GM21528 (cell line): ENCODE results near the gene ENTPD1.
A peak's percentile ranks its signal among the peaks of the same experiment; 100 is the strongest.
"Not testable (repeated sequence)": the region's sequence is repeated elsewhere in the genome, so short reads cannot be mapped to it uniquely, and the experiment has no call there.

Experiments
- ATAC-seq: cut with Tn5 transposase; IDR thresholded peaks from one replicate; pipeline ENCODE4 v1.9.1; 2021; ENCODE audit warnings: mild to moderate bottlenecking, moderate library complexity; ENCODE audit not compliant: unreplicated experiment, low FRiP score

ENTPD1 gene, protein sequence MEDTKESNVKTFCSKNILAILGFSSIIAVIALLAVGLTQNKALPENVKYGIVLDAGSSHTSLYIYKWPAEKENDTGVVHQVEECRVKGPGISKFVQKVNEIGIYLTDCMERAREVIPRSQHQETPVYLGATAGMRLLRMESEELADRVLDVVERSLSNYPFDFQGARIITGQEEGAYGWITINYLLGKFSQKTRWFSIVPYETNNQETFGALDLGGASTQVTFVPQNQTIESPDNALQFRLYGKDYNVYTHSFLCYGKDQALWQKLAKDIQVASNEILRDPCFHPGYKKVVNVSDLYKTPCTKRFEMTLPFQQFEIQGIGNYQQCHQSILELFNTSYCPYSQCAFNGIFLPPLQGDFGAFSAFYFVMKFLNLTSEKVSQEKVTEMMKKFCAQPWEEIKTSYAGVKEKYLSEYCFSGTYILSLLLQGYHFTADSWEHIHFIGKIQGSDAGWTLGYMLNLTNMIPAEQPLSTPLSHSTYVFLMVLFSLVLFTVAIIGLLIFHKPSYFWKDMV

DNA sequence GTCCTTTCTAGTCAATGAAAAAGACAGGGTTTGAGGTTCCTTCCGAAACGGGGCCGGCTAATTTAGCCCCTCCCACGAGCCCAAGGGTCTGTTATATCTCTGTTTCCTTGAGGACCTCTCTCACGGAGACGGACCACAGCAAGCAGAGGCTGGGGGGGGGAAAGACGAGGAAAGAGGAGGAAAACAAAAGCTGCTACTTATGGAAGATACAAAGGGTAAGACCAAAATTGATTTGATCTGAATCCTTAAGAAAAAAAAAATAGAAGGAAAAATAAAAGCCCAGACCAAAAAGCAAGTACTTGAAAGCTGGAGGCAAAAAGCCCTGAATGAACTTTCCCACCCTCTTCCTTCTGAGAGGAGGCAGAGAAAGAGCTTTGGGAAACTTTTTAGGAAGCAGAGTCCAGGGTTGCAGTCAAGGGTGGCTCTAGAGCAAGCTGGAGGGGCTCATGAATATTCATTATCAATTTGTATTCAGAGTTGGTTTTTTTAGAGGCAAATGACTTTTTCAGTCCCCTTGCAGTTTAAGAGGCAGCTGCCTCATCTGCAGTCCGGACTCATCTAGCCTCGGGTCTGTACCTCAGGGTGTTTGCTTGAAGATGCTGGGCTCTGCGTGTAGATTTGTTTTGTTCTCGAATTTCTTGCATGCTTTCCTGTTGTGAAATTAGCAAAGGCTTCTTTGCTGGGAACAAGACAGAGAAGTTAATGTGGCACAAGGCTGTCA lies at the start of gene ENTPD1:
Gene ENTPD1, plus strand, starts transcription at position 123 of the 721 bp plus-strand sequence. Its CDS starts 77 bp downstream, at position 200.
- ATAC-seq, result no peak

DNA sequence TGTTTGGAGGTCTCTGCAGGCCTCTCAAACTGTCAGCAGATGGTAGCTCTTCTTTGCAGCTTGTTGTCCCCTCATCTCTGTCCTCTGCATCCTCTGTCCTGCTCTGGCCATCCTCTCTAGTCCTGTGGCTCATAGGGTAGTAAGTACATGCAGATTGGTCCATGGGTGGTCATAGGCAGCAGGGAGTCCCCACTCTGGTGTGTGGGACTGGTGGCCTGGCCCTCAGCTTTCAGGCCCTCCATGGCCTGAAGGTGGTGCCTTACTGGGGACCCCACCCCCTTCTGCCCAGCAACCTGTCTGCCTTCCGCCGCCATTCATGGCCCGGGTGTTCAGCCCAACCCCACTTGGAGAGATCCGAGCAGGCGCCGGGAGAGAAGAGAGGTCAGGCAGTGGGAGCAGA lies 49.4 kb upstream of the ENTPD1 start:
- no peak for ATAC-seq

DNA sequence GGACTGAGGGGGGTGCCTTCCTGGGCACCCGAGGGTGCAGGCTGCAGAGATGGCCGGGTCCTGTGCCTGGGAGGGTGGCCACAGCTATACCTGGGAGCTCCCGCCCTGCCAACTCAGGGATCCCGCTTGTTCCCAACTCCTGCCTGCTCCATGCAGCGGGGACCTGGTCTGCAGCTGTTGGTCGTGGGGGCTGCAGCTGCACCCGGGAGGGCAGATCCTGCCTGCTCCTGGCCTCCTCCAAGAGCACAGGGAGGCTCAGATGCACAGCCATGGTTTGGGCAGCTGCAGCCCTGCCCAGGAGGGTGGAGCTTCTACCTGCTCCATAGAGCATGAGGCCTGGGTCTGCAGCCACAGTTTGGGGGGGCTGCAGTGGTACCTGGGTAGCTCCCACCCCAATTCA lies 49.0 kb upstream of the ENTPD1 start:
- ATAC-seq, result no peak

DNA sequence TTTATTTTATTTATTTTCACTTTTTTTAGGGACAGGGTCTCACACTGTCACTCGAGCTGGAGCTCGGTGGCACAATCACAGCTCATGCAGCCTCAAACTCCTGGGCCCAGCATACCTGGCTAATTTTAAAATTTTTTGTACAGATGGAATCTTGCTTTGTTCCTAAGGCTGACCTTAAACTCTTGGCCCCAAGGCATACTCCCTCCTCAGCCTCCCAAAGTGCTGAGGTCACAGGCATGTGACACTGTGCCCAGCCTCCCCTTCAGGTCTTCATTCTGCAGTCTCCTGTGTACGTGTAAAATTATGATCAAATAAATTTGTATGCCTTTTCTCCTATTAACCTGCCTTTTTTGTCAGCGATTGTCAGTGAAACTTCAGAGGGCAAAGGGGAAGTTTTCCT lies 44.5 kb upstream of the ENTPD1 start:
- no peak for ATAC-seq

DNA sequence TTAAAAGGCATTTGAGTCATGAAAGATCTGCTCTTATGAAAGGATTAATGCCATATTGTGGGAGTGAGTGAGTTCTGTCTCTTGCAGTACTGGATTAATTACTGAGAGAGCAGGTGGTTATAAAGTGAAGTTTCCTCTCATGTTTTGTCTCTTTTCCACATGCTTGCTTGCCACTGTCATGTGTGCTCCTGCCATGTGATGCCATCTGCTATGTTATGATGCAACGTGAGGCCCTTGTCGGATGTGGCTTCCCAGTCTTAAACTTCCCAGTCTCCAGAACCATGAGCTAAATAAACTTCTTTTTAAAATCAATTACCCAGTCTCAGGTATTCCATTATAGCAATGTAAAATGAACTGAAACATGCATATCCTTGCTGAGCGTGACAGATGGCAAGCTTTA lies 39.5 kb upstream of the ENTPD1 start:
- no peak for ATAC-seq

DNA sequence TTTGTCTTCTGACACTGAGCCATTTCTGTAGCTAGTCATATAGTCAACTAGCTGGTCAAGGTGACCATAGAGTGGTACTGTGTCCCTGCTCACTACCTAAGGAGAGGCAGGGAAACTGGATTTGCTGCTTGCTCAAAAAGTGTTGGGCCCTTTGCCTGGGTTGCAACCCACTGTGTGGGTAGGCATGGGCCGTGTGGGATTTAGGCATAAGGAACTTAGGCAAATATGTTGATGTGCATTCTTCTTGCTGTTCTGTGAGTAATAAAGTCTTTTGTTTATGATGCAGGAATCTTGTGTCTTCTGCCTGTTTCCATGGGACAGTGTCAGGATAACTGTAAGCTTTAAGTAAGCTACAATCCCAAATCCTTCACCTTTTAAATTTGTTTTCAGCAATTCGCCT lies 39.1 kb upstream of the ENTPD1 start:
- ATAC-seq, result no peak

DNA sequence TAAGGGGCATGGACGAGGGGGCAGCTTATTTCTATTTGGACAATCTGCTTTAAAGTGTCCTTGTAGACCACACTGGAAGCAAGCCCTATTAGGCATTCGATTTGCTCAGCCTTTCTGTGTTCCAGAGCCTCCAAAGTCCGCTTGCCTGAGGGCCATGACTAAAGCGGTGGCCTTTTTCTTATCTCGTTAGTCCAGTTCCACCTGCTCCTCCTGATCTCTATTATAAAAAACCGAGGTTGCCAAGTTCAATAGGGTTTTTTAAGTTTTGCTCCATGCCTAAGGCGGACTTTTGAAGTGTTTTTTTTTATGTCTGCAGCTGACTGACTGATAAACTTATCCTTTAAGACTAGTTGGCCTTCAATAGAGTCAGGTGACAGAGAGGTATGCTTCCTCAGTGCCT lies 35.2 kb upstream of the ENTPD1 start:
- ATAC-seq, result not testable (repeated sequence)

DNA sequence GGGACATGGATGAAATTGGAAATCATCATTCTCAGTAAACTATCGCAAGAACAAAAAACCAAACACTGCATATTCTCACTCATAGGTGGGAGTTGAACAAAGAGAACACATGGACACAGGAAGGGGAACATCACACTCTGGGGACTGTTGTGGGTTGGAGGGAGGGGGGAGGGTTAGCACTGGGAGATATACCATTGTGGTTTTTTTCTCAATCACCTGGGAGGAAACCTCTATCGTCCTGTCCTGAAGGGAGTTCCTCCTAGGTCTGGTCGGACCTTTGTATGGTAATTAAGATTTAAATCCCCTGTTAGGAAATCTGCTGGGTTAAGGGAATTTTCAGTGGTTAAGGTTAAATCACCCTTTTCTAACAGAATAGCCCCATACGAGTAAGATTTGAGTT lies 33.5 kb upstream of the ENTPD1 start:
- not testable (repeated sequence) for ATAC-seq

DNA sequence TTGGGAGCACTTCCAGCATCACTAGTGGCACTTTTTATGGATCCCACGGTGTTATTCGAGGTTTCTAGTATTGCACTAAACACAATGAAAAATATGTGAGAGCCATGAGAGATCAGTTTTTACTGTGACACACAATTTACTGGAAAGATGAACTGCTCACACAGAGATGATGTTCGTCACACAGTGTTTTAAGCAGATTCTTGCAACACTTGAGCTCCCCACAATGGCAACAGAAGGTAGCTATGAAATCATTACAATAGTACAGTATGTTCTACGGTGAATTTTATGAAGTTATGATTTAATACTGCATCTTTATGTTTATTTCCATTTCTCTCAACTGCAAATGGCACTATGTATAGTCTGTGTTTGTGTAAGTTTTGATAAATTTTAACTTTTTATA lies 27.4 kb upstream of the ENTPD1 start:
- no peak for ATAC-seq

DNA sequence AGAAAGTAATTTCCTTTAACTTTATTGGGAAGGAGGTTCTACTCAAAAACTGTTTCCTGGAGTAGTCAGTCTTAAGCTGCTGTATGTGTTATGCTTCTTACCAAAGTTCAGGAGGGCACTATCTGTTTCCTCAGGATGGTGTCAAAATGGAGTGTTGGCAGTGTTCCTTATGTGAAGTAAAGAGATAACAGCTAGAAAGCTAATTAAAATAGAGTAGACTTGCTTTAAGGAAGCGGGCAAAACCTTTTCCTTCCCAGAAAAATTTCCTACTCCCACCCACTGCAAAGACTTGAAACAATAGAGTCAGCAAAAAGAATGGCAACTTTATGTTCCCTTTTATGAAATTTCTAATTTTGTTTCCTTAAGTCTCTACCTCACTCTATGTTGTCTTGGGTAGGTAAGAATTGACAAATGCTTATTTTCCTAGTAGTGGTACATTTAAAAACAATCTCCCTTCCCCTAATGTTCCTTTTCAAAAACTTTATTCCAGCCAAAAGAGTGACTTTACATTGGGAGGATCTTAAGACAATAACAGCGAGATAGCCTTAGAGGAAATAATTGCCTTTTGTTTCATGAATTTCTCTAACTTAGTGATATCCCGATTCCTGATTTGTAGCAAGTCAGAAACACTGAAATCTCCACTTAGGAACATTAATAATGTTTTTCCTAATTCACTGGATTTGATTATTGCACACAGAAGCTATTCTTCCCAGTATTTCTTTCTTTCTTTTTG lies 26.5 kb upstream of the ENTPD1 start:
- ATAC-seq, result no peak

DNA sequence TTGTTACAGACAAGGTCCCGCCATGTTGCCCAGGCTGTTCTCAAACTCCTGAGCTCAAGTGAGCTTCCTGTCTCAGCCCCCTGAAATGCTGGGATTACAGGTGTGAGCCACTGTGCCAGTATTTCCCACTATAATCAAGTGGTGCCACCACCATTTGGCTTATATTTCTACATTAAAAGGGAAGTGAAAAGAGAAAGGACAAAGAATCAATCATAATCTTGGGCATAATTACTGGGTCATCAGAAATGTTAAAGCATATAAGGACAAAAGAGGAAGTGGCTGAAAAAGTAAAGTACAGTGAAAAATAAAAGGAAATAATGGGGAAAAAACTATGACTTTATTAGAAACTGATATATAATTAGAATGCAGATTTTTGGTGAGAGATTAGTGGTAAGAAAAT lies 25.7 kb upstream of the ENTPD1 start:
- ATAC-seq, result no peak

DNA sequence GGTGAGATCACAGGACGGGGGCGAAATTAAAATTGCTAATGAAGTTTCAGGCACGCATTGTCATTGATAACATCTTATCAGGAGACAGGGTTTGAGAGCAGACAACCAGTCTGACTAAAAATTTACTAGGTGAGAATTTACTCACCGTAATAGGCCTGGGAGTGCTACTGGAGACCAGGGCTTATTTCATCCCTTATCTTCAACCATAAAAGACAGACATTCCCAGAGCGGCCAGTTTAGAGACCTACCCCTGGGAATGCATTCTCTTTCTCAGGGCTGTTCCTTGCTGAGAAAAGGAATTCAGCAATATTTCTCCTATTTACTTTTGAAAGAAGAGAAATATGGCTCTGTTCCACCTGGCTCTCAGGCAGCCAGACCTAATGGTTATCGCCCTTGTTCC lies 23.1 kb upstream of the ENTPD1 start:
- ATAC-seq, result not testable (repeated sequence)

DNA sequence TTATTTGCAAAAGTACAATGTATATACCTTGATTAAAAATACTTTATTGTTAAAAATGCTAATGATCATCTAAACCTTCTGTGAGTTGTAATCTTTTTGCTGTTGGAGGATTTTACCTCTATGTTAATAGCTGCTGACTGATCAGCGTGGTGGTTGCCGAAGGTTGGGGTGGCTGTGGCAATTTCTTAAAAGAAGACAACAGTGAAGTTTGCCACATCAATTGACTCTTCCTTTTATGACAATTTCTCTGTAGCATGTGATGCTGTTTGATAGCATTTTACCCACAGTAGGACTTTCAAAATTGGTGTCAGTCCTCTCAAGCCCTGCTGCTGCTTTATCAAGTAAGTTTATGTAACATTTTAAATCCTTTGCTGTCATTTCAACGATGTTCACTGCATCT lies 16.9 kb upstream of the ENTPD1 start:
- no peak for ATAC-seq

DNA sequence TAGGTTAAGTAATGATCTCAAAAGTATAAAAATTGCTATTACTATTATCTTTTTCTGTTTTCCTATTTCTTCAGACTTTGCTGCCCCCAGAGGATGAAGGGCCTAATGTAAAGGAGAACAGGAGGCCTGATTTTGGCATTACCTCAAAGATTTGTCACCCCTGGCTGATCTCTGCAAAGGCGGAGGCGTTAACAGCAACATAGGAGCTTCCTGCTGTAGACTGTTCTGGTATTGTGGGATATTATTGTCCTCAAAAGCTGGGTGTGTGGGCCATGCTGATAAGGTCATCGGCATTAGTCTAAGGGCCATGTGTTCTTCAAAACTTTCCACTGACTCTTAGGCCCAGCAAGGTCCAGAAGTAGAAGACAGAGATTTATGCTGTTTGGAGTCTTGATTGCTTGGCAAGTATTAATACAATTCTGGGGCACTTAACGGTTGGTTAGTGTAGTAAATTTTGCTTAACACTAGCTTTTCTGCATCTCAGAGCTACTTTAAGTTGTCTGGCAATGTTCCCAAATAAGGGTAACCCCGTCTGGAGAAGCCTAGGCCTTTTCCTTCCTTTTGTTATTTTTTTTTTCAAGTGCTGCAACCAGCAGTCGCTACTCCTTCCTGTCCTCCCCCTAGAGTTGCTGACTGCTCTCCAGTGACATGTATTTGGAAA lies 14.0 kb upstream of the ENTPD1 start:
- ATAC-seq, result peak; percentile 74

DNA sequence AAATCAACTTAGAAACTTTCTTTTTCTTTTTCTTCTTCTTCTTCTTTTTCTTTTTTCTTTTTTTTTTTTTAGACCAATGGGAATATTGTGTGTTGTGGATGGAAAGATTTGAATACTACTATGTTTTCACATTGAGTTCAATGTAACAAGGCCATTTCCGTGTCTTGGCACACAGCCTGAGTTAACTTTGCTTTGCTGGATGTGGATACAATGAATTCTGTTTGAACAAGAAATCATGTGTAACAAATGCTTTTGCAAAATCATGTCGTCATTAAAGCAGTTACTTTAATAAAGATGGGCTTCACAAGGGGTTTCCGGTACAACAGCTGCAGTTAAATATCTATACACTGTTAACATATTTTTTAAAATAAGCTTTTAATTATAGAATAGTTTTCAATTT lies 13.5 kb upstream of the ENTPD1 start:
- ATAC-seq, result no peak

DNA sequence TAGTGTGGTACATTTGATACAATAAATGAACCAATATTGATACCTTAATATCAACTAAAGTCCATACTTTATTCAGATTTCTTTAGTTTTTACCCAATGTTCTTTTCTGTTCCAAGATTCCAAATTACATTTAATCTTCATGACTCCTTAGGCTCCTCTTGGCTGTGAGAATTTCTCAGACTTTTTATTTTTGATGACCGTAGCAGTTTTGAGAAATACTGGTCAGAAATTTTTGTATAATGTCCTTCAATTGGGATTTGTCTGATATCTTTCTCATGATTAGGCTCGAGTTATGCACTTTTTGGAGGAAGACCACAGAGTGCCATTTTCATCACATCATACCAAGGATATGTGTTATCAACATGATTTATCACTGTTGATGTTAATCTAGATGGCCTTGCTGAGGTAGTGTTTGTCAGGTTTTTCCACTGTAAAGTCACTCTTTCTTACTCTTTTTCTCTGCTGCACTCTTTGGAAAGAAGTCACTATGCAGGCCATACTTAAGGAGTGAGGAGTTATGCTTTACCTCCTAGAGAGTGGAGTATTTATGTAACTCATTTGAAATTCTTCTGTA lies 12.9 kb upstream of the ENTPD1 start:
- no peak for ATAC-seq

DNA sequence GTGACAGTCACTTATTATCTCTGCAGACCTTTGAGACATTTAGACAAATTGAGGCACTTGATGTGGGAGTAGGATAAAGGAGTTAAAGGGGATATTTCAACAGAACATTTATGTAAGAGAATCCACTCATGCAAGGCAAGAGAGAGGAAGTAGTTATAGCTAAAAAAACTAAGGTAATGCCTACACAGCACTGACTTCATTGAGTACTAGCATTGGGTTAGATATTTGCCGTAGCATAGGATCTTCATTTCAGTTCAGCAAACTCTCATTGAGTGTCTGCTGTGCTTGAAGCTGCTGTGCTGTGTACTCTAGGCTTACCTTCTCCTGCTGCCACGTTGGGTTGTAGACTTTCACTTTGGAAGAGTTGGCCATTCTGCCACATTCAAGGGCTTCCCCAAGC lies 10.5 kb upstream of the ENTPD1 start:
- ATAC-seq, result no peak

DNA sequence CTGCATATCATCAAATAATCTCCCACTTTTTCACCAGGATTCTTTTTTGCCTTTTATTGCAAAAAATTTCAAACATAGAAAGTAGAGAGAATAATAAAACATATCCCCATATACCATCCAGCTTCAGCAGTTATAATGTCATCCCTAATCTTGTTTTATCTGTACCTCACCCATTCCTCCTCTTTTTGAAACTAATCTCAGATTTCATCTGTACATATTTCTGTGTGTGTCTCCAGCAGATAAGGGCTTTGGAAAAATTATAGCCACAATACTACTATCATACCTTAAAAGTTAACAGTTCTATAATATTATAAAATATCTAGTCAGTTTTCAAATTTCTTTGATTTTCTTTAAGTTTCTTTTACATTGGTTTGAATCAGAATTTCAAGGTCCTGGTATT lies 7.6 kb upstream of the ENTPD1 start:
- no peak for ATAC-seq

DNA sequence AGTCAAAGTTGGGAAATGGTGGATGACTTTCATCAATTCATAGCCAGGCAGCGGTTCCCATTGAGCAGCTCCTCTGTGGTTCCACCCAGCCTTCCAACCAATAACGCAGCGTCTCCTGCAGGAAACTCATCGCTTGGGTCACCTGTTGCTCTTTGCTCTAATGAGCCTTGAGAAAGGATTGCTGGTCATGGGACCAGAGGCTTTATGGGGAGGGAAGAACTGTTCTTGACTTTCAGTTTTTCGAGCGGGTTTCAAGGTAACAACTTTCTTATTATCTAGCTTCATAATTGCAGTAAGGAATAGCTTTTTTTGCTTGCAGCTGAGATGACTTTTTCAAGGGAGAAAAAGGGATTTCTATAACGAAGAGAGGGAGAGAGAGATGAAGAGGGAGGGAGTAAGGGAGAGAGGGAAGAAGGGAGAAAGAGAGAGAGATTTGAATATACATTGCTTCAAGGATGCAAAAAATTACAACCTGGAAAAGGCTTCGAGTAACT lies 405 bp upstream of the ENTPD1 start:
- no peak for ATAC-seq
